IPS-NIHi7 (cell line): ENCODE measurements around the gene TOMM5.

Source experiments
- DNase-seq: peaks from one replicate; pipeline ENCODE4 v3.0.0; 2012; ENCODE audit warnings: mixed read lengths; ENCODE audit errors: extremely low spot score

The TOMM5 gene

GRCh38 chr9:37563806-37564513, 28.4 kb downstream of the TOMM5 start:
- DNase-seq: no peak

- DNase-seq: no peak
Observed at GRCh38 chr9:37562826-37563225, 29.6 kb downstream of the TOMM5 start.

GRCh38 chr9:37561682-37562081, 30.7 kb downstream of the TOMM5 start:
- no peak for DNase-seq

- DNase-seq: no peak
Observed at GRCh38 chr9:37559855-37560592, 32.4 kb downstream of the TOMM5 start.

- no peak for DNase-seq
Observed at GRCh38 chr9:37559125-37559524, 33.3 kb downstream of the TOMM5 start.

- no peak for DNase-seq
Observed at GRCh38 chr9:37555786-37556185, 36.6 kb downstream of the TOMM5 start.

- DNase-seq: no peak
Observed at GRCh38 chr9:37554318-37554717, 38.1 kb downstream of the TOMM5 start.

GRCh38 chr9:37551888-37552287, 40.5 kb downstream of the TOMM5 start:
- no peak for DNase-seq

GRCh38 chr9:37551468-37551867, 40.9 kb downstream of the TOMM5 start:
- no peak for DNase-seq

GRCh38 chr9:37550781-37551180, 41.6 kb downstream of the TOMM5 start:
- DNase-seq: no peak

- no peak for DNase-seq
Observed at GRCh38 chr9:37549527-37549926, 42.9 kb downstream of the TOMM5 start.

- no peak for DNase-seq
Observed at GRCh38 chr9:37547328-37547878, 45.0 kb downstream of the TOMM5 start.

- DNase-seq: no peak
Observed at GRCh38 chr9:37543468-37543867, 48.9 kb downstream of the TOMM5 start.

- no peak for DNase-seq
Observed at GRCh38 chr9:37542895-37543294, 49.5 kb downstream of the TOMM5 start.

- DNase-seq: no peak
Observed at GRCh38 chr9:37542488-37542887, 49.9 kb downstream of the TOMM5 start.

- no peak for DNase-seq
Observed at GRCh38 chr9:37541465-37541864, 50.9 kb downstream of the TOMM5 start.

- DNase-seq: no peak
Observed at GRCh38 chr9:37540634-37541033, 51.8 kb downstream of the TOMM5 start.

GRCh38 chr9:37539634-37540033, 52.8 kb downstream of the TOMM5 start:
- no peak for DNase-seq
